Measurements from ENCODE around the gene EHBP1. TPM values are rescaled to one million over a fixed set of nuclear protein-coding genes. Genes with fewer than 3 reads are reported as not detected.

Gene EHBP1
- total RNA-seq, 2 experiments from 2014 or later: 19.3 to 23.2 TPM

- no peaks in the 10 kb centered on the region for H3K36me3 Mint-ChIP-seq (ENCODE audit: low read depth)
- peaks cover 8% of the 10 kb centered on the region for H3K27me3 Mint-ChIP-seq
- CTCF ChIA-PET: no interaction called here
- peaks cover 5% of the 10 kb centered on the region for H3K4me1 Mint-ChIP-seq
- H3K4me3 Mint-ChIP-seq: no peak overlapping the region
- DNase-seq: no peak
- no peak overlapping the region for H3K27ac Mint-ChIP-seq
- no peaks in the 10 kb centered on the region for H3K9me3 Mint-ChIP-seq
- POLR2A ChIA-PET: no interaction called here
These were observed 373.5 kb downstream of the EHBP1 start for GRCh38 chr2:63078852-63079606.

GRCh38 chr2:63081404-63081803, 375.9 kb downstream of the EHBP1 start:
- no peaks in the 10 kb centered on the region for H3K36me3 Mint-ChIP-seq (ENCODE audit: low read depth)
- CTCF ChIA-PET: no interaction called here
- H3K27ac Mint-ChIP-seq: no peak overlapping the region
- peaks cover 14% of the 10 kb centered on the region for H3K27me3 Mint-ChIP-seq
- H3K9me3 Mint-ChIP-seq: no peaks in the 10 kb centered on the region
- H3K4me1 Mint-ChIP-seq: peaks cover 5% of the 10 kb centered on the region
- no peak overlapping the region for H3K4me3 Mint-ChIP-seq
- POLR2A ChIA-PET: no interaction called here
- no peak for DNase-seq

GRCh38 chr2:63086687-63087086, 381.2 kb downstream of the EHBP1 start:
- H3K36me3 Mint-ChIP-seq (ENCODE audit: low read depth): no peaks in the 10 kb centered on the region
- ChIA-PET CTCF (no interaction called here), POLR2A (no interaction called here)
- H3K4me1 Mint-ChIP-seq: no peaks in the 10 kb centered on the region
- peaks cover 11% of the 10 kb centered on the region for H3K27me3 Mint-ChIP-seq
- no peak for DNase-seq
- no peaks in the 10 kb centered on the region for H3K9me3 Mint-ChIP-seq
- no peak overlapping the region for H3K4me3 Mint-ChIP-seq
- H3K27ac Mint-ChIP-seq: no peak overlapping the region

- Mint-ChIP-seq H3K9me3 (no peaks in the 10 kb centered on the region), H3K4me3 (no peak overlapping the region), H3K27ac (no peak overlapping the region), H3K27me3 (peaks cover 2% of the 10 kb centered on the region), H3K36me3 (ENCODE audit: low read depth) (no peaks in the 10 kb centered on the region), H3K4me1 (no peaks in the 10 kb centered on the region)
- DNase-seq: no peak
- POLR2A ChIA-PET: no interaction called here
- CTCF ChIA-PET: no interaction called here
These were observed 386.9 kb downstream of the EHBP1 start for GRCh38 chr2:63092401-63092800.

GRCh38 chr2:63092857-63093256, 387.3 kb downstream of the EHBP1 start:
- POLR2A ChIA-PET: no interaction called here

GRCh38 chr2:63093502-63093901, 388.0 kb downstream of the EHBP1 start:
- POLR2A ChIA-PET: no interaction called here
- no peak for DNase-seq

More at GRCh38 chr2:63092857-63093256, 387.3 kb downstream of the EHBP1 start:
- H3K9me3 Mint-ChIP-seq: no peaks in the 10 kb centered on the region
- DNase-seq: no peak
- H3K27me3 Mint-ChIP-seq: peaks cover 2% of the 10 kb centered on the region
- H3K27ac Mint-ChIP-seq: no peak overlapping the region
- H3K4me3 Mint-ChIP-seq: no peak overlapping the region
- no peaks in the 10 kb centered on the region for H3K36me3 Mint-ChIP-seq (ENCODE audit: low read depth)
- CTCF ChIA-PET: no interaction called here
- H3K4me1 Mint-ChIP-seq: no peaks in the 10 kb centered on the region

More at GRCh38 chr2:63093502-63093901, 388.0 kb downstream of the EHBP1 start:
- Mint-ChIP-seq H3K9me3 (no peaks in the 10 kb centered on the region), H3K27me3 (peaks cover 2% of the 10 kb centered on the region), H3K4me1 (no peaks in the 10 kb centered on the region), H3K27ac (no peak overlapping the region), H3K36me3 (ENCODE audit: low read depth) (no peaks in the 10 kb centered on the region), H3K4me3 (no peak overlapping the region)
- CTCF ChIA-PET: no interaction called here

Other genes starting within 250 kb of the EHBP1 start
- under 1 TPM in 1 of 2 experiments, not detected in 1; 0.13 TPM for gene TMEM17, start 199.5 kb upstream of the EHBP1 start, total RNA-seq